ENCODE data around the gene MIEF2. TPM values are rescaled to one million over a fixed set of nuclear protein-coding genes. Genes with fewer than 3 reads are reported as not detected.
"Not testable (repeated sequence)": the region's sequence is repeated elsewhere in the genome, so short reads cannot be mapped to it uniquely, and the experiment has no call there.

The MIEF2 gene
- total and polyA plus RNA-seq, 8 donors = 2.1 to 254 (median 9.1) TPM

DNA sequence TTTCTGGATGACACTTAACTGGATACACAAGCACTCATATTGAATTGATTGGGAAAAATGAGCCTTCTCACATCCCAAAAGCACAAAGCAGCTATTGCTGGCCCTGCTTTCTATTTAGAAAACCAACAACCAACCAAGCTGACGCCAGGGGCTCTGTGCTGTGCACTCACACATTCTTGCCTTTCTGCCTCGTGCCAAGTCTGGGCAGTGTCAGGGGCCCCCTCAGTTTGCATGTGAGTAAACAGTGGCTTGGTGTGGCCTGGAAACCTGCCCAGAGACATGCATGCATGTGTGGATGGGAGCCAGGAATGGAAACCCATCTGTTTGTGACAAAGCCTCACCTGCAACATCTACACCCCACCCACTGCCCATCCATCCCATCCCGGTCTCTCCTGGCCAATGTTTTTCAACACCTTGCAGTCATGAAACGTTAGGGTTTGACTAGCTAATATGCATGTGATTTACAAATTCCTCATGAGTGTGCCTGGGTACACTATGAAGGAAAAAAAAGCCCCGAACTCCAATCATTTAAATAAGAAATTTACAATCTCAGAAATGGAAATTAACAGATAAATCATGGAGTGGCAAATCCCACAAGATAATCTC lies 20.4 kb downstream of the MIEF2 start:
- Histone ChIP-seq H3K27me3 (no peaks in the 10 kb centered on the region), H3K4me3 (no peak overlapping the region), H3K4me1 (peaks cover 0 to 5% (median 0%) of the 10 kb centered on the region in 4 donors), H3K27ac (no peak overlapping the region), H3K9me3 (no peaks in the 10 kb centered on the region), H3K36me3 (peaks cover 83 to 100% (median 100%) of the 10 kb centered on the region in 4 donors)
- intact Hi-C loops (cut with DNase I; ENCODE audit: low total_unique reads) = no loop called here
- DNase-seq = peak in 1 of 2 donors; percentile 38
- 31 to 50% (median 38%) methylated on average over 5 of the region's 5 CpGs for WGBS, 5 donors
- TF ChIP-seq EP300 (IDR thresholded peaks at IDR 0.05) = no peak
- TF ChIP-seq POLR2AphosphoS5 (IDR thresholded peaks at IDR 0.05) = no peak
- TF ChIP-seq POLR2A (IDR thresholded peaks at IDR 0.05) = no peak
- TF ChIP-seq CTCF (IDR thresholded peaks at IDR 0.05) = no peak

DNA sequence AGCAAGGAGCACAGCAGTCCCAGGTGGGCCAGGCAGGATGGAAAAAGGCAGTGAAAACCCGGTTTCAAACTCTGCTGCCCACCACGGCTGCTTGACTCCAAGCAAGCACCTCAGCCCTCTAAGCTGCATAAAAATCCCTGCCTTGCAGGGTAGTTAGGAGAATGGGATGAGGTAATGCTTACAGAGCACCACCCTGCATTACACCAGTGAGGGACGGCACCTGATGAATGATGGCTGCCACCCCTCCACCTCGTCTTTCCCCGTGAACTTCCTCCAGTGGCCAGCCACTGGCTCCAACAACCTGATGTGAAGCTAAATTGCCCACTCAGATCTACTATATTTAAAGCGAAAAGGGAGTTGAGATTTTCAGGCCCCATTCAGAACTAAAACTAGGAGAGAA lies 21.3 kb downstream of the MIEF2 start:
- no peak for TF ChIP-seq EP300 (IDR thresholded peaks at IDR 0.05)
- DNase-seq = no peak
- Histone ChIP-seq H3K4me1 (peaks cover 0 to 5% (median 0%) of the 10 kb centered on the region in 4 donors), H3K9me3 (no peaks in the 10 kb centered on the region), H3K36me3 (peaks cover 81 to 100% (median 100%) of the 10 kb centered on the region in 4 donors), H3K27ac (no peak overlapping the region), H3K4me3 (no peak overlapping the region), H3K27me3 (no peaks in the 10 kb centered on the region)
- 85 to 92% (median 90%) methylated on average over 6 of the region's 6 CpGs for WGBS, 5 donors
- intact Hi-C loops (cut with DNase I; ENCODE audit: low total_unique reads) = no loop called here

DNA sequence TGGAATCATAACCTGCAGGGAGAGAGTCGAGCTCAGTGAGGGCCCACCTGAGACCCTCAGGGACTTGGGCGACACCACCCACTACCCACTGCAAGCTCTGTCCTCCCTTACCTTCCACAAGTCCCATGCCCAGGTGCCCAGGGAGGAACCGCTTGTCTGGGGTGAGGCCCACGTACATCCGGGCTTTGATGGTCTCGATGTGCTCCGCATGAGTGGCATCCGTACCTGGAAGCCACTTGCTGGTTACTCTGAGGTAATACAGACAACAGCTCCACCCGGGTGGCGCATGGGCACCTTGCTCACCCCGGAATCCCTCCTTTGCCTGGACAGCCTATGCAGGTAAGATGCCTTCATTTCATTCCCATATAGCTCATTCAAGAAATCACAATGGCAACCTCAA lies 24.8 kb downstream of the MIEF2 start:
- H3K27ac ChIP-seq = no peak overlapping the region
- peaks cover 81 to 100% (median 99%) of the 10 kb centered on the region in 4 donors for H3K36me3 ChIP-seq
- no peak overlapping the region for H3K4me3 ChIP-seq
- no peaks in the 10 kb centered on the region for H3K9me3 ChIP-seq
- TF ChIP-seq EP300 (IDR thresholded peaks at IDR 0.05) (no peak), CTCF (IDR thresholded peaks at IDR 0.05) (no peak), POLR2A (IDR thresholded peaks at IDR 0.05) (no peak), POLR2AphosphoS5 (IDR thresholded peaks at IDR 0.05) (no peak)
- H3K4me1 ChIP-seq = peaks cover 0 to 5% (median 0%) of the 10 kb centered on the region in 4 donors
- no peak for DNase-seq
- 90 to 98% (median 97%) methylated on average over 6 to 11 of the region's 11 CpGs for WGBS, 5 donors
- no peaks in the 10 kb centered on the region for H3K27me3 ChIP-seq
- intact Hi-C loops (cut with DNase I; ENCODE audit: low total_unique reads) = no loop called here

GRCh38 chr17:18291718-18292540 lies 31.5 kb downstream of the MIEF2 start:
- Histone ChIP-seq H3K27ac (no peak overlapping the region), H3K36me3 (peaks cover 58 to 100% (median 97%) of the 10 kb centered on the region in 4 donors), H3K4me3 (no peak overlapping the region), H3K9me3 (no peaks in the 10 kb centered on the region), H3K4me1 (no peaks in the 10 kb centered on the region), H3K27me3 (no peaks in the 10 kb centered on the region)
- TF ChIP-seq POLR2AphosphoS5 (IDR thresholded peaks at IDR 0.05) (no peak), POLR2A (IDR thresholded peaks at IDR 0.05) (no peak), EP300 (IDR thresholded peaks at IDR 0.05) (no peak), CTCF (IDR thresholded peaks at IDR 0.05) (no peak)
- WGBS, 5 donors = 91 to 94% (median 92%) methylated on average over 15 of the region's 15 CpGs
- intact Hi-C loops (cut with DNase I; ENCODE audit: low total_unique reads) = no loop called here
- DNase-seq = no peak

DNA sequence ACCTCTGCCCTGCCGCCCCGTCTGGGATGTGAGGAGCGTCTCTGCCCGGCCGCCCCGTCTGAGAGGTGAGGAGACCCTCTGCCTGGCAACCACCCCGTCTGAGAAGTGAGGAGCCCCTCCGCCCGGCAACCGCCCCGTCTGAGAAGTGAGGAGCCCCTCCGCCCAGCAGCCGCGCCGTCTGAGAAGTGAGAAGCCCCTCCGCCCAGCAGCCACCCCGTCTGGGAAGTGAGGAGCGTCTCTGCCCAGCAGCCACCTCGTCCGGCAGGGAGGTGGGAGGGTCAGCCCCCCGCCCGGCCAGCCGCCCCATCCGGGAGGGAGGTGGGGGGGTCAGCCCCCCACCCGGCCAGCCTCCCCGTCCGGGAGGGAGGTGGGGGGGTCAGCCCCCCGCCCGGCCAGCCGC lies 37.6 kb downstream of the MIEF2 start:
- intact Hi-C loops (cut with DNase I; ENCODE audit: low total_unique reads); DNase-seq; H3K27me3 ChIP-seq; H3K27ac ChIP-seq; H3K9me3 ChIP-seq; H3K4me3 ChIP-seq: not testable (repeated sequence)
- peaks cover 42 to 94% (median 90%) of the 10 kb centered on the region in 4 donors for H3K36me3 ChIP-seq
- 73 to 98% (median 93%) methylated on average over 2 to 28 of the region's 30 CpGs for WGBS, 5 donors
- H3K4me1 ChIP-seq = peaks cover 0 to 12% (median 2%) of the 10 kb centered on the region in 4 donors
